WTC11 (cell line): ENCODE measurements around the gene TNK2. TPM values are rescaled to one million over a fixed set of nuclear protein-coding genes. Genes with fewer than 3 reads are reported as not detected.
A peak's percentile ranks its signal among the peaks of the same experiment; 100 is the strongest.

Source experiments
- ATAC-seq: fragments of 200-7000 bp; cut with Tn5 transposase; 2 replicates; pipeline ENCODE4 v1.10.0; 2021; ENCODE audit warnings: mild to moderate bottlenecking, moderate library complexity
- CTCF ChIA-PET: fragments of 300-600 bp; sonication (Branson Sonifier 250); formaldehyde crosslinking; loops from one replicate; lab custom pipeline; 2021; ENCODE audit warnings: antibody characterized with exemption; lab: Charles Lee
- POLR2A ChIA-PET: fragments of 350-600 bp; sonication (Branson Sonifier 250); formaldehyde crosslinking; loops from one replicate; lab custom pipeline; 2021; ENCODE audit warnings: antibody characterized with exemption; lab: Charles Lee
- DNase-seq: peaks from one replicate; pipeline ENCODE4 v3.0.0; 2021; ENCODE audit warnings: low spot score
- H3K27ac Mint-ChIP-seq: 2 replicates; pipeline ENCODE4 v1.8.0; 2021; ENCODE audit warnings: mixed read lengths
- H3K27me3 Mint-ChIP-seq: 2 replicates; pipeline ENCODE4 v1.8.0; 2021; ENCODE audit warnings: low read depth, mild to moderate bottlenecking, moderate library complexity, mixed read lengths
- H3K36me3 Mint-ChIP-seq: 2 replicates; pipeline ENCODE4 v1.8.0; 2021; ENCODE audit warnings: mixed read lengths
- H3K4me1 Mint-ChIP-seq: 2 replicates; pipeline ENCODE4 v1.8.0; 2022; ENCODE audit warnings: mixed read lengths
- H3K4me3 Mint-ChIP-seq: 2 replicates; pipeline ENCODE4 v1.8.0; 2021; ENCODE audit warnings: mild to moderate bottlenecking, moderate library complexity, mixed read lengths
- H3K9me3 Mint-ChIP-seq: 2 replicates; pipeline ENCODE4 v1.8.0; 2021; ENCODE audit warnings: mixed read lengths
- CBFB ChIP-seq: sonication (generic); formaldehyde crosslinking; IDR thresholded peaks from 2 replicates; pipeline ENCODE4 v1.8.1; 2022; ENCODE audit warnings: mild to moderate bottlenecking, low read depth, missing genetic modification reagents
- CDX4 ChIP-seq: fragments of 250-450 bp; sonication (Bioruptor Pico); IDR thresholded peaks from 2 replicates; pipeline ENCODE4 v1.9.0; 2021; ENCODE audit warnings: moderate library complexity, mild to moderate bottlenecking, inconsistent platforms, borderline replicate concordance
- FOXP4 ChIP-seq: sonication (generic); formaldehyde crosslinking; IDR thresholded peaks from 2 replicates; pipeline ENCODE4 v1.8.0; 2022; ENCODE audit warnings: mild to moderate bottlenecking, missing genetic modification reagents
- GTF2I ChIP-seq: fragments of 250-450 bp; sonication (Bioruptor Pico); conservative IDR thresholded peaks from 2 replicates; pipeline ENCODE4 v1.4.0; 2021; ENCODE audit warnings: mild to moderate bottlenecking
- HMGA2 ChIP-seq: fragments of 250-450 bp; sonication (Bioruptor Pico); IDR thresholded peaks from 2 replicates; pipeline ENCODE4 v1.4.0; 2021; ENCODE audit warnings: mild to moderate bottlenecking, moderate library complexity
- KAT7 ChIP-seq: sonication (generic); formaldehyde crosslinking; IDR thresholded peaks from 2 replicates; pipeline ENCODE4 v1.8.1; 2023; ENCODE audit warnings: missing genetic modification reagents, mild to moderate bottlenecking, borderline replicate concordance
- MAX ChIP-seq: sonication (generic); formaldehyde crosslinking; IDR thresholded peaks from 2 replicates; pipeline ENCODE4 v1.8.0; 2022; ENCODE audit warnings: mild to moderate bottlenecking, missing genetic modification reagents
- NR3C1 ChIP-seq: sonication (generic); formaldehyde crosslinking; conservative IDR thresholded peaks from 2 replicates; pipeline ENCODE4 v1.8.1; 2023; ENCODE audit warnings: low read depth, mild to moderate bottlenecking, missing genetic modification reagents
- PRDM15 ChIP-seq: sonication (generic); formaldehyde crosslinking; IDR thresholded peaks from 2 replicates; pipeline ENCODE4 v1.8.0; 2022; ENCODE audit warnings: missing genetic modification reagents
- SMAD4 ChIP-seq: sonication (generic); formaldehyde crosslinking; IDR thresholded peaks from 2 replicates; pipeline ENCODE4 v1.8.0; 2022; ENCODE audit warnings: mild to moderate bottlenecking, missing genetic modification reagents
- STAT6 ChIP-seq: sonication (generic); formaldehyde crosslinking; conservative IDR thresholded peaks from 2 replicates; pipeline ENCODE4 v1.8.1; 2023; ENCODE audit warnings: mild to moderate bottlenecking, low read depth, missing genetic modification reagents, moderate library complexity
- USF1 ChIP-seq: sonication (generic); formaldehyde crosslinking; IDR thresholded peaks from 2 replicates; pipeline ENCODE4 v1.8.0; 2022; ENCODE audit warnings: mild to moderate bottlenecking, missing genetic modification reagents
- ZNF121 ChIP-seq: sonication (generic); formaldehyde crosslinking; IDR thresholded peaks from 2 replicates; pipeline ENCODE4 v1.8.0; 2023; ENCODE audit warnings: missing genetic modification reagents
- ZNF416 ChIP-seq: fragments of 250-450 bp; sonication (Bioruptor Pico); IDR thresholded peaks from 2 replicates; pipeline ENCODE4 v1.9.0; 2021; ENCODE audit warnings: mild to moderate bottlenecking, inconsistent platforms
- total RNA-seq: library from RNA; stranded (reverse); gene quantifications from 3 replicates; pipeline ENCODE4 v1.2.3, GENCODE V29; 2021

TNK2 gene
- total RNA-seq, 1 experiment from 2014 or later, result 58.4 TPM

GRCh38 chr3:195886181-195887141 lies 21.9 kb downstream of the TNK2 start (continued):
- TF ChIP-seq PRDM15 (CRISPR knock-in tag) (no peak), GTF2I (CRISPR knock-in tag) (no peak), FOXP4 (CRISPR knock-in tag) (no peak)

- ChIA-PET POLR2A (no interaction called here), CTCF (interaction anchor here (0.7 to 3.1 kb wide), 6 partner anchors 9 to 34 kb away, joined by 3 to 22 read pairs (median 8); partner anchors contain the start of gene TNK2)
- no peaks in the 10 kb centered on the region for H3K27me3 Mint-ChIP-seq
- no peaks in the 10 kb centered on the region for H3K9me3 Mint-ChIP-seq
- no peak for TF ChIP-seq USF1
- no peak for TF ChIP-seq KAT7 (CRISPR knock-in tag)
- TF ChIP-seq MAX, result no peak
- no peak for TF ChIP-seq SMAD4
- no peak for TF ChIP-seq CDX4
- no peak for TF ChIP-seq ZNF121 (CRISPR knock-in tag)
- no peak for TF ChIP-seq HMGA2
- TF ChIP-seq ZNF416 (CRISPR knock-in tag), result no peak
- no peak for TF ChIP-seq NR3C1 (CRISPR knock-in tag)
- TF ChIP-seq STAT6 (CRISPR knock-in tag), result no peak
- no peak for TF ChIP-seq FOXP4 (CRISPR knock-in tag)
- no peak for TF ChIP-seq CBFB (CRISPR knock-in tag)
- peaks cover 13% of the 10 kb centered on the region for H3K36me3 Mint-ChIP-seq
- ATAC-seq (peak; percentile 9), DNase-seq (no peak)
- H3K4me1 Mint-ChIP-seq, result peaks cover 40% of the 10 kb centered on the region
- peak overlapping the region; percentile 57 for H3K27ac Mint-ChIP-seq
- no peak overlapping the region for H3K4me3 Mint-ChIP-seq
Observed at GRCh38 chr3:195885036-195885891, 23.1 kb downstream of the TNK2 start.
